ENCODE results near the gene OR52K2.

Gene OR52K2

GRCh38 chr11:4433856-4434255, 15.2 kb upstream of the OR52K2 start:
- TF ChIP-seq YY1 (IDR thresholded peaks at IDR 0.05; ENCODE audit: low read depth) = no peak

- TF ChIP-seq CEBPB (IDR thresholded peaks at IDR 0.05) = no peak
- no peak for TF ChIP-seq EP300 (IDR thresholded peaks at IDR 0.05; ENCODE audit: borderline replicate concordance)
- TF ChIP-seq NFIC (IDR thresholded peaks at IDR 0.05) = no peak
- TF ChIP-seq YY1 (IDR thresholded peaks at IDR 0.05; ENCODE audit: low read depth) = no peak
- no peak for TF ChIP-seq FOXM1 (IDR thresholded peaks at IDR 0.05; ENCODE audit: borderline replicate concordance, low read depth)
- no peak for TF ChIP-seq RAD21 (IDR thresholded peaks at IDR 0.05; ENCODE audit: low read depth)
- TF ChIP-seq, protein P1, sequence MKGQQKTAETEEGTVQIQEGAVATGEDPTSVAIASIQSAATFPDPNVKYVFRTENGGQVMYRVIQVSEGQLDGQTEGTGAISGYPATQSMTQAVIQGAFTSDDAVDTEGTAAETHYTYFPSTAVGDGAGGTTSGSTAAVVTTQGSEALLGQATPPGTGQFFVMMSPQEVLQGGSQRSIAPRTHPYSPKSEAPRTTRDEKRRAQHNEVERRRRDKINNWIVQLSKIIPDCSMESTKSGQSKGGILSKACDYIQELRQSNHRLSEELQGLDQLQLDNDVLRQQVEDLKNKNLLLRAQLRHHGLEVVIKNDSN (IDR thresholded peaks at IDR 0.05) = no peak
- TF ChIP-seq CREB1 (IDR thresholded peaks at IDR 0.05; ENCODE audit: low read depth) = no peak
- no peak for TF ChIP-seq TEAD4 (IDR thresholded peaks at IDR 0.05)
Observed at GRCh38 chr11:4436411-4436810, 12.7 kb upstream of the OR52K2 start.

DNA sequence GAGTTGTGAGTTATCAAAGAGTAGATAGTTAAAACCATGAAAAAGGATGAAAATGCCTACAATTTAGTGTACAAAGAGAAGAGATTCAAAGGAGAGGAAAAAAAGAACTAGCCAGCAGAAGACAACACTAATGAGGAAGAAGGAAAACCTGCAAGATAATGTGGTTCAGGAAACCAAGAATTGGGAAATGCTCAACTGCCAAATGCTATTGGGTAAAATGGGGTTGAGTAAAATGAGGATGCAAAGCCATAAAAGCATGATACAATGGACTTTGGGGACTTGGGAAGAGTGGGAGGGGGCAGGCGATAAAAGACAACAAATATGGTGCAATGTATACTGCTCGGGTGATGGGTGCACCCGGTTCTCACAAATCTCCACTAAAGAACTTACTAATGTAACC, 7.6 kb upstream of the OR52K2 start:
- TF ChIP-seq, protein P2, sequence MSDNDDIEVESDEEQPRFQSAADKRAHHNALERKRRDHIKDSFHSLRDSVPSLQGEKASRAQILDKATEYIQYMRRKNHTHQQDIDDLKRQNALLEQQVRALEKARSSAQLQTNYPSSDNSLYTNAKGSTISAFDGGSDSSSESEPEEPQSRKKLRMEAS (IDR thresholded peaks at IDR 0.05) = no peak
- TF ChIP-seq TEAD4 (IDR thresholded peaks at IDR 0.05) (no peak), NFIC (IDR thresholded peaks at IDR 0.05) (no peak), EGR1 (IDR thresholded peaks at IDR 0.05) (no peak), ZBTB7A (IDR thresholded peaks at IDR 0.05; ENCODE audit: low read depth) (no peak), TAF1 (IDR thresholded peaks at IDR 0.05; ENCODE audit: low read depth) (no peak), TCF12 (IDR thresholded peaks at IDR 0.05; ENCODE audit: low read depth) (no peak), REST (IDR thresholded peaks at IDR 0.05; ENCODE audit: low read depth) (no peak), CREB1 (IDR thresholded peaks at IDR 0.05; ENCODE audit: low read depth) (no peak), CEBPB (IDR thresholded peaks at IDR 0.05) (no peak), YY1 (IDR thresholded peaks at IDR 0.05; ENCODE audit: low read depth) (no peak), FOXM1 (IDR thresholded peaks at IDR 0.05; ENCODE audit: borderline replicate concordance, low read depth) (no peak)
- TF ChIP-seq, protein P1 (IDR thresholded peaks at IDR 0.05) = no peak

GRCh38 chr11:4443232-4443891, 5.7 kb upstream of the OR52K2 start:
- TF ChIP-seq FOXM1 (IDR thresholded peaks at IDR 0.05; ENCODE audit: borderline replicate concordance, low read depth) = no peak
- no peak for TF ChIP-seq REST (IDR thresholded peaks at IDR 0.05; ENCODE audit: low read depth)
- no peak for TF ChIP-seq YY1 (IDR thresholded peaks at IDR 0.05; ENCODE audit: low read depth)
- TF ChIP-seq TEAD4 (IDR thresholded peaks at IDR 0.05) = no peak
- no peak for TF ChIP-seq EGR1 (IDR thresholded peaks at IDR 0.05)
- no peak for TF ChIP-seq CEBPB (IDR thresholded peaks at IDR 0.05)
- TF ChIP-seq, protein P1 (IDR thresholded peaks at IDR 0.05) = no peak
- no peak for TF ChIP-seq NFIC (IDR thresholded peaks at IDR 0.05)
- no peak for TF ChIP-seq CREB1 (IDR thresholded peaks at IDR 0.05; ENCODE audit: low read depth)
- TF ChIP-seq RAD21 (IDR thresholded peaks at IDR 0.05; ENCODE audit: low read depth) = no peak
- TF ChIP-seq EP300 (IDR thresholded peaks at IDR 0.05; ENCODE audit: borderline replicate concordance) = no peak
- TF ChIP-seq, protein P2 (IDR thresholded peaks at IDR 0.05) = no peak
- no peak for TF ChIP-seq TAF1 (IDR thresholded peaks at IDR 0.05; ENCODE audit: low read depth)
- no peak for TF ChIP-seq TCF12 (IDR thresholded peaks at IDR 0.05; ENCODE audit: low read depth)
- TF ChIP-seq ZBTB7A (IDR thresholded peaks at IDR 0.05; ENCODE audit: low read depth) = no peak

DNA sequence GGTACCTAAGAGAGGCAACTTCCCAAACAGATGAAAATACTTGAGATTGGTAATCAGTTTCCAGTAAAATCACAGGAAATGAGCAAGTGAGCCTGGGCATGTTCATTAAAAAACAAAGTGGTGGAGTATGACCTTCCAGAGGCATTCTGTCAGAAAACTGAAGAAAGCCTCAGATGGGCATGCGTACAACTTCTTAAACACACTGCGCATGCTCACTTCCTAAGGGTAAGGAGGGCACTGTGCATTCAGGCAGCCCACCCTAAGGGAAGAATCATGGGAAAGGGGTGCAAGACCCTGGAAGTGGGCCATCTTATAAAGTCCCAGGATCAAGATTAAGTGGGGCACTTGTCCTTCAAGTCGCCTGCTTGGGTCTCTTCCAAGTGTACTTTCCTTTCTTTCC, 4.0 kb downstream of the OR52K2 start:
- TF ChIP-seq, protein P2 (IDR thresholded peaks at IDR 0.05) = no peak
- TF ChIP-seq, protein P1 (IDR thresholded peaks at IDR 0.05) = no peak
- TF ChIP-seq RAD21 (IDR thresholded peaks at IDR 0.05; ENCODE audit: low read depth) = no peak
- TF ChIP-seq FOXM1 (IDR thresholded peaks at IDR 0.05; ENCODE audit: borderline replicate concordance, low read depth) = no peak
- no peak for TF ChIP-seq NFIC (IDR thresholded peaks at IDR 0.05)
- TF ChIP-seq REST (IDR thresholded peaks at IDR 0.05; ENCODE audit: low read depth) = no peak
- TF ChIP-seq TCF12 (IDR thresholded peaks at IDR 0.05; ENCODE audit: low read depth) = no peak
- no peak for TF ChIP-seq CREB1 (IDR thresholded peaks at IDR 0.05; ENCODE audit: low read depth)
- TF ChIP-seq EP300 (IDR thresholded peaks at IDR 0.05; ENCODE audit: borderline replicate concordance) = no peak
- TF ChIP-seq ZBTB7A (IDR thresholded peaks at IDR 0.05; ENCODE audit: low read depth) = no peak
- no peak for TF ChIP-seq YY1 (IDR thresholded peaks at IDR 0.05; ENCODE audit: low read depth)
- TF ChIP-seq TAF1 (IDR thresholded peaks at IDR 0.05; ENCODE audit: low read depth) = no peak
- no peak for TF ChIP-seq TEAD4 (IDR thresholded peaks at IDR 0.05)
- TF ChIP-seq CEBPB (IDR thresholded peaks at IDR 0.05) = no peak
- TF ChIP-seq EGR1 (IDR thresholded peaks at IDR 0.05) = no peak

All from Ishikawa (cell line).